ENCODE results near the gene CYP4X1. TPM values are rescaled to one million over a fixed set of nuclear protein-coding genes. Genes with fewer than 3 reads are reported as not detected.
A peak's percentile ranks its signal among the peaks of the same experiment; 100 is the strongest.

CYP4X1 gene
- polyA plus RNA-seq, 1 of the 3 experiments (the other 2 are of a cell fraction): 0.67 TPM

- no peaks in the 10 kb centered on the region for H3K9me2 ChIP-seq
- no peak for DNase-seq
- H4K20me1 ChIP-seq (ENCODE audit: insufficient read depth): no peaks in the 10 kb centered on the region
- no peak overlapping the region for H2AFZ ChIP-seq (ENCODE audit: low read depth)
- H3K4me2 ChIP-seq: no peak overlapping the region
- H3K36me3 ChIP-seq (replicated peaks in 1 of 2; ENCODE audit: control insufficient read depth in 1 of 2, insufficient read depth in 2 of 2, low read length in 1 of 2): no peaks in the 10 kb centered on the region
- CTCF ChIA-PET: interaction anchor here (1.1 kb wide), 1 partner anchor 11 kb away, joined by 3 read pairs; no protein-coding TSS in a partner anchor
- H3K4me1 ChIP-seq (ENCODE audit: control insufficient read depth in 1 of 2, insufficient read depth in 2 of 2, low read depth in 1 of 2, low read length in 1 of 2): no peaks in the 10 kb centered on the region
- no peak overlapping the region for H3K27ac ChIP-seq (ENCODE audit: low read depth in 2 of 2, low read length in 1 of 2)
- H3K27me3 ChIP-seq (ENCODE audit: insufficient read depth): no peaks in the 10 kb centered on the region; the same call in 1 of the 2 replicates
- TF ChIP-seq TCF12 (IDR thresholded peaks at IDR 0.05) (no peak), NRF1 (IDR thresholded peaks at IDR 0.05; ENCODE audit: low read depth, low read length) (no peak), GABPA (IDR thresholded peaks at IDR 0.05; ENCODE audit: low read depth) (no peak), RFX5 (IDR thresholded peaks at IDR 0.05; ENCODE audit: low read length) (no peak), FOSL2 (IDR thresholded peaks at IDR 0.05; ENCODE audit: borderline replicate concordance, low read depth) (no peak), RXRA (IDR thresholded peaks at IDR 0.05; ENCODE audit: borderline replicate concordance, low read depth) (no peak), USF1 (IDR thresholded peaks at IDR 0.05; ENCODE audit: borderline replicate concordance, low read depth) (no peak), CTCF (IDR thresholded peaks at IDR 0.05) (peak; percentile 47), CHD2 (IDR thresholded peaks at IDR 0.05; ENCODE audit: low read length, partially characterized antibody) (no peak), RCOR1 (IDR thresholded peaks at IDR 0.05; ENCODE audit: low read length) (no peak), RAD21 (IDR thresholded peaks at IDR 0.05; ENCODE audit: low read length) (0 out of 2 replicates have a peak, but pooled peaks have one; percentile 11), USF2 (IDR thresholded peaks at IDR 0.05; ENCODE audit: borderline replicate concordance, low read depth, low read length) (no peak)
- no peaks in the 10 kb centered on the region for H3F3A ChIP-seq (replicated peaks; ENCODE audit: insufficient read depth)
- no peaks in the 10 kb centered on the region for H3K79me2 ChIP-seq (ENCODE audit: insufficient read depth)
- WGBS (ENCODE audit: low lambda C conversion rate): 3% methylated on average over 1 of the region's 1 CpG
- H3K9ac ChIP-seq: no peak overlapping the region
- POLR2A ChIA-PET: no interaction called here
- H3K4me3 ChIP-seq (ENCODE audit: low read depth in 2 of 2, low read length in 1 of 2): no peak overlapping the region; a peak in 1 of 4 replicates
- no peaks in the 10 kb centered on the region for H3K9me3 ChIP-seq
Measured at GRCh38 chr1:47002211-47002610, 21.3 kb upstream of the CYP4X1 start.

- Histone ChIP-seq H3K9ac (0 out of 2 replicates have a peak overlapping the region, but pooled peaks have one; percentile 21), H3K36me3 (replicated peaks in 1 of 2; ENCODE audit: control insufficient read depth in 1 of 2, insufficient read depth in 2 of 2, low read length in 1 of 2) (no peaks in the 10 kb centered on the region), H3K9me2 (no peaks in the 10 kb centered on the region), H3K9me3 (no peaks in the 10 kb centered on the region), H3K27me3 (ENCODE audit: insufficient read depth) (no peaks in the 10 kb centered on the region; the same call in 1 of the 2 replicates), H2AFZ (ENCODE audit: low read depth) (peak overlapping the region; percentile 81), H3K4me1 (ENCODE audit: control insufficient read depth in 1 of 2, insufficient read depth in 2 of 2, low read depth in 1 of 2, low read length in 1 of 2) (no peaks in the 10 kb centered on the region), H4K20me1 (ENCODE audit: insufficient read depth) (no peaks in the 10 kb centered on the region), H3K79me2 (ENCODE audit: insufficient read depth) (no peaks in the 10 kb centered on the region), H3K27ac (ENCODE audit: low read depth in 2 of 2, low read length in 1 of 2) (no peak overlapping the region), H3F3A (replicated peaks; ENCODE audit: insufficient read depth) (no peaks in the 10 kb centered on the region), H3K4me3 (ENCODE audit: low read depth in 2 of 2, low read length in 1 of 2) (peak overlapping the region; percentile 36 to 53), H3K4me2 (peak overlapping the region; percentile 76)
- no peak for DNase-seq
- WGBS (ENCODE audit: low lambda C conversion rate): 12% methylated on average over 5 of the region's 5 CpGs
- POLR2A ChIA-PET: no interaction called here
- CTCF ChIA-PET: interaction anchor here (1.1 kb wide), 1 partner anchor 12 kb away, joined by 3 read pairs; no protein-coding TSS in a partner anchor
- no peak for TF ChIP-seq EZH2phosphoT487 (IDR thresholded peaks at IDR 0.05; ENCODE audit: borderline replicate concordance, low read depth)
- no peak for TF ChIP-seq EP300 (IDR thresholded peaks at IDR 0.05; ENCODE audit: borderline replicate concordance in 1 of 2, low read depth in 1 of 2, low read length in 1 of 2)
- TF ChIP-seq USF1 (IDR thresholded peaks at IDR 0.05; ENCODE audit: borderline replicate concordance, low read depth): no peak
- no peak for TF ChIP-seq NFIC (IDR thresholded peaks at IDR 0.05; ENCODE audit: borderline replicate concordance)
- TF ChIP-seq SIN3A (IDR thresholded peaks at IDR 0.05; ENCODE audit: borderline replicate concordance, low read depth, low read length): no peak
- no peak for TF ChIP-seq MXI1 (IDR thresholded peaks at IDR 0.05; ENCODE audit: low read depth, low read length)
- TF ChIP-seq, protein P1, sequence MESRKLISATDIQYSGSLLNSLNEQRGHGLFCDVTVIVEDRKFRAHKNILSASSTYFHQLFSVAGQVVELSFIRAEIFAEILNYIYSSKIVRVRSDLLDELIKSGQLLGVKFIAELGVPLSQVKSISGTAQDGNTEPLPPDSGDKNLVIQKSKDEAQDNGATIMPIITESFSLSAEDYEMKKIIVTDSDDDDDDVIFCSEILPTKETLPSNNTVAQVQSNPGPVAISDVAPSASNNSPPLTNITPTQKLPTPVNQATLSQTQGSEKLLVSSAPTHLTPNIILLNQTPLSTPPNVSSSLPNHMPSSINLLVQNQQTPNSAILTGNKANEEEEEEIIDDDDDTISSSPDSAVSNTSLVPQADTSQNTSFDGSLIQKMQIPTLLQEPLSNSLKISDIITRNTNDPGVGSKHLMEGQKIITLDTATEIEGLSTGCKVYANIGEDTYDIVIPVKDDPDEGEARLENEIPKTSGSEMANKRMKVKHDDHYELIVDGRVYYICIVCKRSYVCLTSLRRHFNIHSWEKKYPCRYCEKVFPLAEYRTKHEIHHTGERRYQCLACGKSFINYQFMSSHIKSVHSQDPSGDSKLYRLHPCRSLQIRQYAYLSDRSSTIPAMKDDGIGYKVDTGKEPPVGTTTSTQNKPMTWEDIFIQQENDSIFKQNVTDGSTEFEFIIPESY (IDR thresholded peaks at IDR 0.05; ENCODE audit: borderline replicate concordance, low read depth): no peak
Measured at GRCh38 chr1:47003896-47004403, 19.5 kb upstream of the CYP4X1 start.
